SH-SY5Y (cell line): ENCODE measurements around the gene LAMP1.

Experiments
- GATA2 ChIP-seq: IDR thresholded peaks from 2 replicates; pipeline ENCODE4 v1.6.1; 2011; ENCODE audit warnings: mild to moderate bottlenecking, low read depth, low read length
- GATA3 ChIP-seq: IDR thresholded peaks from 2 replicates; pipeline ENCODE4 v1.6.1; 2011; ENCODE audit warnings: low read depth, mild to moderate bottlenecking, low read length, moderate library complexity

Gene LAMP1, protein sequence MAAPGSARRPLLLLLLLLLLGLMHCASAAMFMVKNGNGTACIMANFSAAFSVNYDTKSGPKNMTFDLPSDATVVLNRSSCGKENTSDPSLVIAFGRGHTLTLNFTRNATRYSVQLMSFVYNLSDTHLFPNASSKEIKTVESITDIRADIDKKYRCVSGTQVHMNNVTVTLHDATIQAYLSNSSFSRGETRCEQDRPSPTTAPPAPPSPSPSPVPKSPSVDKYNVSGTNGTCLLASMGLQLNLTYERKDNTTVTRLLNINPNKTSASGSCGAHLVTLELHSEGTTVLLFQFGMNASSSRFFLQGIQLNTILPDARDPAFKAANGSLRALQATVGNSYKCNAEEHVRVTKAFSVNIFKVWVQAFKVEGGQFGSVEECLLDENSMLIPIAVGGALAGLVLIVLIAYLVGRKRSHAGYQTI

DNA sequence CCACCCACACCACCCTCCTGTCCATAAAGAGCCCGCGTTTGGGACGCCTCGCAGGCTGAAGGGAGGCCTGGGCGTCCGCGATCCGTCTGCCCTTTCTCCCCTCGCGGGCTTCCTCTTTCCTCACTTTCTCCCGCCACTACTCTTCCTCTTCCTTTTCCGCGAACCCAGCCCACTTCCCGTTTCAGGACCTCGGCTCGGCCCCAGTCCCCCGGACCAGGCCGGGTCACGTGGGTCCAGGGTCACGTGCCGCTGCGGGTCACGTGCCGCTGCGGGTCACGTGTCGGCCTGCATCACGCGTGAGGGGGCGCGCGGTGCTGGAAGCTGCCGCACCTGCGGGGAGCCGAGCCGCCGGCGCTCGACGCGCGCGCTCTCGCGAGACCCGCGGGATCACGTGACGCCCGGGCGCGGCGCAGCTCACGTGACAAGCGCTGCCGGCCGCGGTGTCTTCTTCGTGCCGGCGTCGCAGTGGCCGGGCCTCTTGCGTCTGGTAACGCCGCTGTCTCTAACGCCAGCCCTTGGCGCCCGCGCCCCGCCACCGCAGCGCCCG lies at the start of gene LAMP1:
LAMP1 (plus strand) TSS at position 417 of the 547 bp plus-strand sequence. CDS start 196 bp downstream, outside the sequence.
- TF ChIP-seq GATA3 (no peak), GATA2 (no peak)

DNA sequence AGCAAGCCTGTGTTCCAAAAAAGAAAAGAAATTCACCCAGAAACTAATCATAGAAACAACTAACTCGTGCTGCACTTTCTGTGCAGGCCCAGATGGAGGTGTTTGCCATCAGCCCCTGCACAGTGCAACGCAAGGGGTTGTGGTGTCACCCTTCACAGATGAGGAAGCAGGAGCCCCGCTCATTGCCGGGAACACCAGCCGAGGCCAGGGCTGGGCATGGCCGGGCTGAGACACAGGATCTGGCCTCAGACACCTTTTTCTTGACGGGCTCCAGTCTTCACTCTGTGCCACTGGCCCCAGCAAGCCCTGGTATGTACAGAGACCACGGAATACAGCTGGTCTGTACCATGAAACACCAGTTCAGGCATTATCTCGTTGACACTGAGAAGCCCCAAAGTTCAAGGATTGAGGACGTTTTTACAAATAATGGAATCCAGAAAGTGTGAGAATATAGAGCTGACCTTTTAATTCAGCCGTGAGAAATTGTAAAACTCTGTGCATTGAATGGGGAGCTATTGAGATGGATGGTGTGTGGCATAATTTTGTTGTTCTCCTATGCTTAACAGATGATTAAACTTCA lies 44.4 kb upstream of the LAMP1 start:
- TF ChIP-seq GATA3 (no peak), GATA2 (no peak)

DNA sequence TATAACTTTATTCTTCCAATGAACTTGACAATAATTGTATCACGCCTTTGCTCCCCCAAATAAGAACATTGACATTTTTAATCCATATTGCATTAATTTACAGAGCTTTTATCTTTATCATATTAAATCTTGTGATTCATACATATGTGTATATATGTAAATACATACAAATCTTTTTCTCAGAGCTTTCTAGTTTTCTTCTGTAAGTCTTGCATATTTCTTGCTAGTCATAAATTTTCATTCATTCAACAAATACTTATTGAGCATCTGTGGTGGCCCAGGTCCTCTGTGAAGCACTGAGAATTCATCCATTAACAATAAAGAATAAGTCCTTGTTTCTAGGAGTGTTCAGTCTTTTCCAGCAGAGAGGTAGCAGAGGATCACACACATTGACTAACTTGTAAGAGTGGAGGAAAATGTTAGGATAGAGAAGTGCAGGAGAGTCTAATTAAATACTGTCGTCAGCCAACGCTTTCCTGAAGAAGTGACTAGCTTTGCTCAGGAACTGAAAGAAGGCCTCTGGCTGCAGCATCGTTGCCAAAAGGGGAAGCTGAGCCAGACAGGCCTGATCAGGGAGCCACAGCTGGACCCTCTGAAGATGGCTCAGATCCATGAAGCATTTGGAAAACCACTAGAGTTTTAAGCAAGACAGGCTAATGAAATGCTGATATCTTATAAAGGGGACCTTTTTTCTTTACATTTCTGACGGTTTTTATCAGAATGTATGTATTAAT lies 38.6 kb upstream of the LAMP1 start:
- TF ChIP-seq GATA3 (no peak), GATA2 (no peak)

DNA sequence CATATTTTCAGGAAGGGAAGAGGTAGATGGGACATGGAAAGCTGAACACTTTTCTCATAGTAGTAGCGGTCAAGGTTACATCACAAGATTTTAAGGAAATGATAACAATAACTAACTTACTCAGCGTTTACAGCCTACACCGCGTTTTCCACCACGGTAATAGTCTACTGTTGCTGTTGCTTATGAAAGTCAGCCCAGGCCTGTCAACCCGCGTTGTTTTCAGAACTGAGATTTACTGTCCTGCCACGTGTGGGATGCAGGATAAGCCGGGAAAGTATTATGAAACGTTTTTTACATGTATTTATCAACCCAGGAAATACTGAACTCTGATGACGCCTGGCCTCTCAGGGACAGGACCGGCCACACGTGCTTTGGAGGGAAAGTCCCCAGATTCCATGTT lies 36.0 kb upstream of the LAMP1 start:
- TF ChIP-seq GATA3 (no peak), GATA2 (no peak)

DNA sequence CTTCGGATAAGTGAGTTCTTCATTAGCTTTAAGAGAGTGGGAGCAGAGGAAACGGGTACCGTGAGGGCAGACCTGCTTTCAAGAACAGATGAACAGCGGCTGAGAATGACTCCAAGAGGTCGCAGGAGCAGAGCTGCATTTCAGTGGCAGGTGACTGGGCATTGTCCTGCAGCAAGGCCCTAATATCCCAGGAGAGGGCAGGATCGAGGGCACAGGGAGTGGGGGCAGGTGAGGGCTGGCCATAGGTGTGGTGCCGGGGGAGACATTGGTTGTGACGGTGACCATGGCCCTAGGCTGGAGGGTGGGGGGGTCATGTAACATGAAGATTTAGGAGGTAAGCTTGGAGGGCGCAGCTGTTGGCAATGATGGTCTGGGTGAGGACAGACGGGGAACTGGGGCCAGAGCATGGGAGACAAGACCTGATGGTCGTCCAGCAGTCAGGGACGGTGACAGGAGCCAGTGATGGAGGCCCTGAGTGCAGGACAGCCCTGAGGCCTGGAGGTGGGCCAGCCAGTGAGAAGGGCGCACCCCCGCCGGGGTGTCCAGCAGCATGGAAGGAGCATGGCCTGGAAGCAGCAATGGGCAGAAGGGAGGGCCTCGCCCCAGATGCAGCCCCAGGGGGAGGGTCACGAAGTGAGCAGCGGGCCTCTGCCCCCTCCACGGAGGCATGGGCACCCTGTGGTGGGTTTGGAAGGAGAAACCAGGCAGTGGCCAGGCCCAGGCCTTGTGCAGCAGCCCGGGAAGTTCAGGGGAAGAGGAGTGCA lies 29.2 kb upstream of the LAMP1 start:
- TF ChIP-seq GATA2 (no peak), GATA3 (no peak)

DNA sequence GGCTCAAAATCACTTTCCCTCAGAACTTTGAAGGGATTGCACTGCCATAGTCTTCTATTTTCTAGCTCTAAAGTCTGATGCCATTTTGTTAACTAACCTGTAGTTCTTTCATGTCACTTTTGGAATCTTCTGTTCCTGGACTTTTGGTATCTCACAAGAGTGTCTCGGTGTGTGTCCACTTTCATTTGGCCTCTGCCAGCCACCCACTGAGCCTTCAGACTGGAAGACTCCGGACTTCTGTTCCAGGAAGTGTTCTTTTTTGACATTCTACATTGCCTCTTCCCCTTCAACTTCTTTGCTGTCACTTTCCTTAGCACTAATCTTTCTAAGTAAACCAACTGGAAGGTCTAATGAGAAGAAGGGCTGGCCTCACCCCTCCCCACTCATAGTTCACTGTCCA lies 25.0 kb upstream of the LAMP1 start:
- TF ChIP-seq GATA2 (no peak), GATA3 (no peak)

DNA sequence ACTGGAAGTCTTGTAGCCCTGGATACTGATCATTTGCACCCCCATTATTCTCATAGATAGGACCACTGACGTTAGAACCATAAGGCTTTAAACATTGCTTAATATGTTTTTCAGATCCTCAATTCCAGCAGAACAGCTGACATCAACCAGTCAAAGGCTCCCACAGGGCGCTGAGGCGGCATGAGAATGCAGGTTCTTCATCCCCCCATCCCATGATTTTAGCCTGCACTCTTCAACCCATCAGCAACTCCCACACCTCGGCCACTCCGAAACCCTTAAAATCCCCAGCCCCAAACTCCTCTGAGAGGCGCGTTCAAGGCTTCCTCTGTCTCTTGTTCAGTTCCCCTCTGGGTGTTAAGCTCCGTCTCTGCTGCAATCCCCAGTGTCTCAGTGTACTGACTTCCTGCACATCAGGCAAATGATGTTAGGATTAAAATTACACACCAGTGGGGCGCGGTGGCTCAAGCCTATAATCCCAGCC lies 24.3 kb upstream of the LAMP1 start:
- TF ChIP-seq GATA3 (no peak), GATA2 (no peak)

DNA sequence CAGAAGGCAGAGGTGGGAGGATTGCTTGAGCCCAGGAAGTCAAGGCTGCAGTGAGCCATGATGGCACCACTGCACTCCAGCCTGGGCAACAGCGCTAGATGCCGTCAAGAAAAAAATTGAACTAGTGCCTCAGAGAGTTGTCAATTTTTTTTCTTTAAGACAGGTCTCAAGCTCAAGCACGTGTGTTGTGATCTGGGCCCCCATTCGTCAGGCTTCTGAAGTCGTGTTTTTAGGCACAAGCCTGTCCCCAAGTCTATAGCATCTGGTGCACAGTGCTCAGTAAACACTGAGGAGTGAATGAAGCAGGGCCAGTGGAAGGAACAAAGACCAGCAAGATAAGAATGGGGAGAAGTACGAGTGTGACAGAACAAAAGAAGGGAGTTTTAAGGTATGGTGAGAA lies 23.7 kb upstream of the LAMP1 start:
- TF ChIP-seq GATA2 (no peak), GATA3 (no peak)

DNA sequence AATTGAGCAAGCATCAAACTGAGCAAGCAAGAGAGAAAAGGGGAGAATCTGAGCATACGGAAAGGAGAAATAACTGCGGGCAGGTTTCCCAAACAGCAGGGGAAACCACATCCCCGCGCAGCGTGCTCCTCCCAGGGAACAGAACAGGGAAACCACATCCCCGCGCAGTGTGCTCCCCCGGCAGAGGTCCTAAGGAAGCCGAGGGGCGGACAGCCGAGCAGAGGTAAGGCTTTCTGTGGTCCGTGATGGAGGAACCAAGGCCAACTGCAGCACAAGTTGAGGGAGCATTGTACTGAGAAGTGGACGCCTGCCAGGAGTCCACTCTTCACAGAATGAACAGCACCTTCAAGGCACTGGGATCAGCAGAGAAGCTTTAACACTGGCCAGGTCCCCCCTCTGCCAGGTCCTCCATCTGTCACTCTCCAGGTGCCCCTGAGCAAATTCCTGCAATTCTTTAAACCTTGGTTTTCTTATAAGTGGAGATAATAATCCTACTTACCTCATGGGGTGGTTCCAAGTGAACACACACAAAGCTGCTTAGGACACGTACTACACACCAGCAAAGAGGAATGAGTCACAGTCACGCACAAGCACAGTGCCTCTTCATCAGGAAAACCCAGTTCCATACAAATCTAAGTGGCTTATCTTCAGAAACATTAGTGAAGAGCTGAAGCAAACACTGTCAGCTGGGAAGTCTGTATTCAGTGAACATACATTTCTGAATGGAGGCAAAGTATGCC lies 23.0 kb upstream of the LAMP1 start:
- TF ChIP-seq GATA2 = no peak
- no peak for TF ChIP-seq GATA3

DNA sequence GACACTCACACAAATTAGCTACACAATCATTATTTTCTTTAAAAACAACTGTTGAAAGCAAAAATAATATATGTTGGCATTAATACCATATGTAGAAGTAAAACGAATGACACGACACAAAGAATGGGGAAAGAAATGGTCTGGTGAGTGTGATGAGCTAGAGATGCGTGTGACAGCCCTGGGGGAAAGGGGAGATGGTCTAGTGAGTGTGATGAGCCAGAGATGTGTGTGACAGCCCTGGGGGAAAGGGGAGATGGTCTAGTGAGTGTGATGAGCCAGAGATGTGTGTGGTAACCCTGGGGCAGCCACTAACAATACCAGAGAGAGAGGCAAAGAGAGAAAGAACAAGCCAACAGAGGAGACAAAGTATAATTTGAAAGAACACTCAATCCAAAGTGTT lies 22.3 kb upstream of the LAMP1 start:
- TF ChIP-seq GATA2 (no peak), GATA3 (no peak)

DNA sequence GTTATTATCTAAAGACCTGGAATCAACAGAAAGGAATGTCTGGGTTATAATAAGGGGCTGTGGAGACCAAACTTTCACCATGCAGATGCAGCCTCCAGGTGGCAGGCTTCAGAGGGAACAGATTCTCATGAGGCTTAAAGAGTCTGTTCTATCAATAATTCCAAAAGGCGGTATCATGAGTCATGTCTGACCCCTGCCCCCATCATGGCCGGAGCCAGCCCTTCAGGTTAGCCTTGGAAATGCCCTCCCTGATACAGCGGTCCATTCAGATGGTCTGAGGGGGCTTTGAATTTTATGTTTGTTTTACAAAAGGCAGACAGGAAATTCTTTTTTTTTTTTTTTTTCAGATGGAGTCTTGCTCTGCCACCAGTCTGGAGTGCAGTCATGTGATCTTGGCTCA lies 21.7 kb upstream of the LAMP1 start:
- TF ChIP-seq GATA3 (no peak), GATA2 (no peak)

DNA sequence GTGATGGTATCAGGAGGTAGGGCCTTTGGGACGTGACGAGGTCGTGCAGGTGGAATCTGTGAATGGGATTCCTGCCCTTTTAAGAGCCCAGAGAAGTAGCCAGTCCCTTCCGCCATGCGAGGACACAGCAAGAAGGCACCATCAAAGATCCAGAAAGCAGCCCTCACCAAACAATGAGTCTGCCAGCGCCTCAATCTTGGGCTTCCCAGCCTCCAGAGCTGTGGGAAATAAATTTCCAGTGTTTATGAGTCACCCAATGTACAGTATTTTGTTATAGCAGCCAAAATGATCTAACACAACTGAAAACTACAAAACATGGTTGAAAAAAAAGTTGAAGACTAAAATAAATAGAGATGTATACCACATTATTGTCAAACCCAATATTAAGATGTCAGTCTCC lies 16.9 kb upstream of the LAMP1 start:
- TF ChIP-seq GATA3 = no peak
- no peak for TF ChIP-seq GATA2

DNA sequence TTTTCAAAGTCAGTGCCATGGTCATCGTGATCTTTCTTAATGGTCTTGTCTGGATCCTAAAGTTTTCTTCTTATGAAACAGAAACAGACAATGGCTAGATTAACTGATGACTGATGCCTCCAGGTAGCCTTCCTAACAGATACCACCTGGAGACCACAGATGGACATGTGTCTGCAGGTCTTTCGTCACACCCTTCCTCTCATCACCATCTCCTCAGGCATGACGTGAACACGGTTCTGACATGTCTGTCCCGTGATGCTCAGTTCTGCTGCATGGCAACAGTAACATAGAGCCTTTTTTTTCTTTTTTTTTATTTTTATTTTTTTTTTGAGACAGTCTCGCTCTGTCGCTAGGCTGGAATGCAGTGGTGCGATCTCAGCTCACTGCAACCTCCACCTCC lies 13.1 kb upstream of the LAMP1 start:
- TF ChIP-seq GATA3 (no peak), GATA2 (no peak)
